Stomach (tissue), 9 donors: Measurements from ENCODE around the gene RERE. TPM values are rescaled to one million over a fixed set of nuclear protein-coding genes. Genes with fewer than 3 reads are reported as not detected.

Experiments
- DNase-seq, 2 donors: peaks; one replicate each; pipeline versions ENCODE4 v3.0.0 to v3.0.0-alpha.2; 2013 to 2019
- H3K27ac ChIP-seq, 5 donors: fragments of 200-600 bp in 4 of 5; sonication (generic) in 4 of 5; one replicate each; pipeline ENCODE4 v1.5.1; 2013 to 2019; ENCODE audit warnings: mild to moderate bottlenecking in 1 of 5, moderate library complexity in 1 of 5
- H3K27me3 ChIP-seq, 3 donors: fragments of 200-600 bp; sonication (generic); one replicate each; pipeline ENCODE4 v1.5.1; 2017 to 2019; ENCODE audit warnings: mixed run types in 1 of 3
- H3K36me3 ChIP-seq, 4 donors: fragments of 200-600 bp; sonication (generic); 1 replicate in 3 of 4; 2 replicates in 1 of 4; pipeline ENCODE4 v1.5.1; 2016 to 2019
- H3K4me1 ChIP-seq, 4 donors: fragments of 200-600 bp; sonication (generic); one replicate each; pipeline ENCODE4 v1.5.1; 2016 to 2019
- H3K4me3 ChIP-seq, 4 donors: fragments of 200-600 bp; sonication (generic) in 3 of 4; one replicate each; pipeline ENCODE4 v1.5.1; 2016 to 2019; ENCODE audit warnings: mild to moderate bottlenecking in 1 of 4
- H3K9me3 ChIP-seq, 4 donors: fragments of 200-600 bp; sonication (generic); one replicate each; pipeline ENCODE4 v1.5.1; 2016 to 2019
- CTCF ChIP-seq, 7 experiments: fragments of 450-650 bp in 4 of 7; fragments of 200-600 bp in 3 of 7; sonication (generic) in 3 of 7; IDR thresholded peaks; one replicate each; pipeline ENCODE4 v1.5.1; 2016 to 2019; ENCODE audit warnings: antibody characterized with exemption in 7 of 7, control low read depth in 2 of 7, mild to moderate bottlenecking in 1 of 7
- EP300 ChIP-seq: sonication (generic); formaldehyde crosslinking; IDR thresholded peaks from one replicate; pipeline ENCODE4 v1.6.1; 2017; ENCODE audit warnings: antibody characterized with exemption
- POLR2A ChIP-seq, 4 donors: fragments of 450-650 bp; IDR thresholded peaks; one replicate each; pipeline ENCODE4 v1.6.1; 2016; ENCODE audit warnings: antibody characterized with exemption in 4 of 4, control low read depth in 2 of 4, mild to moderate bottlenecking in 1 of 4, moderate library complexity in 1 of 4
- POLR2AphosphoS5 ChIP-seq, 3 donors: sonication (generic); formaldehyde crosslinking; IDR thresholded peaks; one replicate each; pipeline ENCODE4 v1.6.1; 2016; ENCODE audit warnings: antibody characterized with exemption in 3 of 3
- WGBS, 5 donors: extraction: QIAGEN DNeasy Blood & Tissue Kit in 3 of 5; methylation state at CpG; one replicate each; pipeline versions ENCODE4 v1.1.5 to v1.1.7; 2013 to 2018; 5-methylcytosine and 5-hydroxymethylcytosine counted together
- intact Hi-C: fragments of 100-400 bp; cut with DNase I; formaldehyde crosslinking; loops from one replicate; pipeline ENCODE4 v1.15.1; 2023; ENCODE audit warnings: low total_unique reads
- polyA plus RNA-seq, 3 donors: library from polyadenylated mRNA; stranded (reverse); fragments of 200-250 nt; gene quantifications; one replicate each; pipeline ENCODE4 v1.2.3, GENCODE V29; 2013
- total RNA-seq, 5 donors: library from RNA; depleted of rRNA; stranded (reverse); fragments of >200 nt; gene quantifications; one replicate each; pipeline versions ENCODE4 v1.1.0 to v1.2.3, GENCODE V29; 2014 to 2016
- donor health status: healthy with polysubstance abuse.
- donor health status: Bipolar disorder and iron deficiency.
- donor health status: healthy.

RERE gene
- total and polyA plus RNA-seq, 8 donors, result 15.6 to 198 (median 79.3) TPM

- peak overlapping the region in 1 of 5 donors; percentile 2 for H3K27ac ChIP-seq
- TF ChIP-seq EP300, result no peak
- no peak for TF ChIP-seq POLR2AphosphoS5 (IDR thresholded peaks at IDR 0.05)
- TF ChIP-seq POLR2A (IDR thresholded peaks at IDR 0.05), result no peak
- no peak for TF ChIP-seq CTCF (IDR thresholded peaks at IDR 0.05)
- H3K36me3 ChIP-seq, result peaks cover 0 to 3% (median 0%) of the 10 kb centered on the region in 4 donors
- no peak overlapping the region for H3K4me3 ChIP-seq
- no peaks in the 10 kb centered on the region for H3K9me3 ChIP-seq
- WGBS, 5 donors, result 68 to 85% (median 77%) methylated on average over 4 of the region's 4 CpGs
- H3K27me3 ChIP-seq, result no peaks in the 10 kb centered on the region
- H3K4me1 ChIP-seq, result peaks cover 39 to 81% (median 63%) of the 10 kb centered on the region in 4 donors
- intact Hi-C loops, result no loop called here
- no peak for DNase-seq
These were observed 357.3 kb downstream of the RERE start for GRCh38 chr1:8460132-8460544.

GRCh38 chr1:8458607-8459006 lies 358.8 kb downstream of the RERE start:
- intact Hi-C loops, result no loop called here
- H3K4me1 ChIP-seq, result peaks cover 27 to 70% (median 48%) of the 10 kb centered on the region in 4 donors
- no peak overlapping the region for H3K27ac ChIP-seq
- H3K36me3 ChIP-seq, result no peaks in the 10 kb centered on the region
- DNase-seq, result no peak
- H3K4me3 ChIP-seq, result no peak overlapping the region
- H3K27me3 ChIP-seq, result no peaks in the 10 kb centered on the region
- WGBS, 5 donors, result 90 to 95% (median 91%) methylated on average over 3 of the region's 3 CpGs
- TF ChIP-seq CTCF (IDR thresholded peaks at IDR 0.05) (no peak), POLR2AphosphoS5 (IDR thresholded peaks at IDR 0.05) (no peak), EP300 (no peak), POLR2A (IDR thresholded peaks at IDR 0.05) (no peak)
- no peaks in the 10 kb centered on the region for H3K9me3 ChIP-seq

GRCh38 chr1:8457760-8458381 lies 359.6 kb downstream of the RERE start:
- H3K4me3 ChIP-seq, result no peak overlapping the region
- H3K27ac ChIP-seq, result no peak overlapping the region
- TF ChIP-seq POLR2AphosphoS5 (IDR thresholded peaks at IDR 0.05), result no peak
- TF ChIP-seq CTCF (IDR thresholded peaks at IDR 0.05), result no peak
- no peak for TF ChIP-seq POLR2A (IDR thresholded peaks at IDR 0.05)
- TF ChIP-seq EP300, result no peak
- DNase-seq, result no peak
- H3K4me1 ChIP-seq, result peaks cover 19 to 63% (median 41%) of the 10 kb centered on the region in 4 donors
- H3K36me3 ChIP-seq, result no peaks in the 10 kb centered on the region
- intact Hi-C loops, result no loop called here
- H3K27me3 ChIP-seq, result no peaks in the 10 kb centered on the region
- WGBS, 5 donors, result 82 to 92% (median 89%) methylated on average over 7 of the region's 7 CpGs
- H3K9me3 ChIP-seq, result no peaks in the 10 kb centered on the region

- Histone ChIP-seq H3K4me3 (no peak overlapping the region), H3K27me3 (no peaks in the 10 kb centered on the region), H3K27ac (peak overlapping the region in 3 of 5 donors; percentile 28 to 74 (median 48)), H3K4me1 (peaks cover 12 to 59% (median 33%) of the 10 kb centered on the region in 4 donors), H3K9me3 (no peaks in the 10 kb centered on the region), H3K36me3 (no peaks in the 10 kb centered on the region)
- no peak for TF ChIP-seq CTCF (IDR thresholded peaks at IDR 0.05)
- TF ChIP-seq POLR2A (IDR thresholded peaks at IDR 0.05), result no peak
- no peak for DNase-seq
- intact Hi-C loops, result no loop called here
- 74 to 90% (median 78%) methylated on average over 1 of the region's 1 CpG for WGBS, 5 donors
These were observed 360.4 kb downstream of the RERE start for GRCh38 chr1:8456991-8457390.
